Measurements from ENCODE around the gene HOXD9. TPM values are rescaled to one million over a fixed set of nuclear protein-coding genes. Genes with fewer than 3 reads are reported as not detected.

The HOXD9 gene
- polyA plus RNA-seq, 4 donors, result 58.0 to 106 (median 69.1) TPM

GRCh38 chr2:176097820-176098365 lies 24.6 kb upstream of the HOXD9 start:
- DNase-seq (ENCODE audit: low read depth in 4 of 4, low spot score in 3 of 4), result no peak

GRCh38 chr2:176098366-176099158 lies 24.0 kb upstream of the HOXD9 start:
- DNase-seq (ENCODE audit: low read depth in 4 of 4, low spot score in 3 of 4), result no peak

GRCh38 chr2:176099159-176099727 lies 23.3 kb upstream of the HOXD9 start:
- no peak for DNase-seq (ENCODE audit: low read depth in 4 of 4, low spot score in 3 of 4)

- DNase-seq (ENCODE audit: low read depth in 4 of 4, low spot score in 3 of 4), result no peak
Observed at GRCh38 chr2:176099728-176100546, 22.6 kb upstream of the HOXD9 start, which contains the start of gene HOXD12. Gene HOXD12 (plus strand): TSS chr2:176099795. CDS start chr2:176099802, 7 bp downstream.

- DNase-seq (ENCODE audit: low read depth in 4 of 4, low spot score in 3 of 4), result no peak
Observed at GRCh38 chr2:176100547-176101140, 21.9 kb upstream of the HOXD9 start.

- DNase-seq (ENCODE audit: low read depth in 4 of 4, low spot score in 3 of 4), result no peak
Observed at GRCh38 chr2:176101216-176101830, 21.2 kb upstream of the HOXD9 start.

- no peak for DNase-seq (ENCODE audit: low read depth in 4 of 4, low spot score in 3 of 4)
Observed at GRCh38 chr2:176101842-176102241, 20.7 kb upstream of the HOXD9 start.

GRCh38 chr2:176102309-176102866 lies 20.1 kb upstream of the HOXD9 start:
- DNase-seq (ENCODE audit: low read depth in 4 of 4, low spot score in 3 of 4), result no peak

GRCh38 chr2:176103194-176103593 lies 19.3 kb upstream of the HOXD9 start:
- DNase-seq (ENCODE audit: low read depth in 4 of 4, low spot score in 3 of 4), result no peak

GRCh38 chr2:176103742-176104315 lies 18.7 kb upstream of the HOXD9 start:
- no peak for DNase-seq (ENCODE audit: low read depth in 4 of 4, low spot score in 3 of 4)

- no peak for DNase-seq (ENCODE audit: low read depth in 4 of 4, low spot score in 3 of 4)
Observed at GRCh38 chr2:176104316-176105077, 18.0 kb upstream of the HOXD9 start.

- no peak for DNase-seq (ENCODE audit: low read depth in 4 of 4, low spot score in 3 of 4)
Observed at GRCh38 chr2:176105078-176105729, 17.3 kb upstream of the HOXD9 start.

- DNase-seq (ENCODE audit: low read depth in 4 of 4, low spot score in 3 of 4), result no peak
Observed at GRCh38 chr2:176105730-176106580, 16.6 kb upstream of the HOXD9 start.

GRCh38 chr2:176106581-176107539 lies 15.7 kb upstream of the HOXD9 start, which contains the start of gene HOXD11:
Gene HOXD11 (plus strand): TSS chr2:176107280. CDS start chr2:176107356, 76 bp downstream.
- no peak for DNase-seq (ENCODE audit: low read depth in 4 of 4, low spot score in 3 of 4)

- no peak for DNase-seq (ENCODE audit: low read depth in 4 of 4, low spot score in 3 of 4)
Observed at GRCh38 chr2:176107731-176108181, 14.8 kb upstream of the HOXD9 start.

All from left renal pelvis (tissue), 4 donors.